ENCODE results near the gene CCDC88C. TPM values are rescaled to one million over a fixed set of nuclear protein-coding genes. Genes with fewer than 3 reads are reported as not detected.
A peak's percentile ranks its signal among the peaks of the same experiment; 100 is the strongest.

Gene CCDC88C
- total RNA-seq, 1 experiment from 2014 or later = 33.2 TPM

GRCh38 chr14:91350813-91351511 is 66.7 kb downstream of the CCDC88C start:
- Mint-ChIP-seq H3K27me3 (ENCODE audit: unreplicated experiment) (no peaks in the 10 kb centered on the region), H3K27ac (ENCODE audit: unreplicated experiment) (peak overlapping the region; percentile 88), H3K36me3 (ENCODE audit: insufficient read depth, unreplicated experiment) (peaks cover 19% of the 10 kb centered on the region), H3K4me1 (ENCODE audit: low read depth, unreplicated experiment) (peaks cover 58% of the 10 kb centered on the region), H3K9me3 (ENCODE audit: low read depth, unreplicated experiment) (no peaks in the 10 kb centered on the region), H3K4me3 (ENCODE audit: low read depth, unreplicated experiment) (peak overlapping the region; percentile 84)
- BruUV-seq (replicated peaks) = no TSS peak
- CTCF ChIA-PET = interaction anchor here (0.6 to 1.1 kb wide), 2 partner anchors 65 to 1395 kb away, joined by 4 to 5 read pairs; no protein-coding TSS in a partner anchor
- no peak for DNase-seq
- no peak for TF ChIP-seq CTCF (IDR thresholded peaks at IDR 0.05; ENCODE audit: unreplicated experiment)
- intact Hi-C loops (cut with micrococcal nuclease; ENCODE audit: unreplicated experiment) = no loop called here

DNA sequence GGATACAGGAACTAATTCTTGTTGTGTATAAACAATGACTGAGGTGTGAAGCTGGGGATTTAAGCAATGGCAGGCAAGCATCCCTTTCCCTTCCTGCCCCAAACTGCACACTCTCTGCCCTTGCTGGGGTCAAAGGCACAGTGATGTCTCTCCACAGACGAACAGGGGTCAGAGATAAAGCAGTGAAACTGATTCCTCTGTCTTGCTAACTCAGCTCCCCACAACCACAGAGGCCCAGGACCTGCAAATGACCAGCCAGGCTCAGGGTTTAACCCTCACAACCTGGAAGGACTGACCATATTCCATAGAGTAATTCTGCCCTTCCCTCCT is 67.2 kb downstream of the CCDC88C start:
- H3K36me3 Mint-ChIP-seq (ENCODE audit: insufficient read depth, unreplicated experiment) = peaks cover 19% of the 10 kb centered on the region
- CTCF ChIA-PET = interaction anchor here (0.6 to 0.7 kb wide), 2 partner anchors 104 to 1394 kb away, joined by 4 read pairs; no protein-coding TSS in a partner anchor

DNA sequence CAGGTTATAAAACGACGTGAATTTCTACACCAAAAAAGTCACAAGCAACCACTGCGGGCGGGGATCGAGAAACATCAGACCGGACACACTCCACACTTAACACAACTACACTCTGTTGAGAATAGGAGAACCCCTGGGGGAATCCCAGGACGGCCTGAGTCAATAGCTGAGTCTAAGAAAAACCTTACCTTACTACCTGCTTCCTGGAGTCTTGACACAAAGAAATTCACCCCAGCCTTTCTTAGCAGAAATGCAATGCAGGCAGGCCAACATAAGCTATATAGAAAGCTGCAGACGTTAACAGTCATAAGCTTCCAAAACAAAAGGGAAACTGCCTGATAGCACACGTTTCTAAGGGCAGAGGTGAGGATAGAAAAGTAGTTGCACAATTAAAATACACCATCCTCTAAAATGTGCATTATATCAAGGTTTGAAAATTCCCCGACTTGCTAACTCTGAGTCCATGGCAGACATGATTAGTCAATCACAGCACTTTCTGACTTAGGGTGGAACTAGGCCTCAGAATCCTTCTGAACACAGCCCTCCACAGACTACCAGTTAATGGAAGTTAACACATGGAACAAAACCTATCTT is 68.0 kb downstream of the CCDC88C start:
- intact Hi-C loops (cut with micrococcal nuclease; ENCODE audit: unreplicated experiment) = no loop called here
- no TSS peak for BruUV-seq (replicated peaks)
- peaks cover 61% of the 10 kb centered on the region for H3K4me1 Mint-ChIP-seq (ENCODE audit: low read depth, unreplicated experiment)
- no peaks in the 10 kb centered on the region for H3K9me3 Mint-ChIP-seq (ENCODE audit: low read depth, unreplicated experiment)
- no peaks in the 10 kb centered on the region for H3K27me3 Mint-ChIP-seq (ENCODE audit: unreplicated experiment)
- H3K4me3 Mint-ChIP-seq (ENCODE audit: low read depth, unreplicated experiment) = no peak overlapping the region
- peak overlapping the region; percentile 40 for H3K27ac Mint-ChIP-seq (ENCODE audit: unreplicated experiment)
- peaks cover 15% of the 10 kb centered on the region for H3K36me3 Mint-ChIP-seq (ENCODE audit: insufficient read depth, unreplicated experiment)
- CTCF ChIA-PET = interaction anchor here (1.0 to 1.2 kb wide), 2 partner anchors 26 to 69 kb away, joined by 3 to 4 read pairs; no protein-coding TSS in a partner anchor
- no peak for TF ChIP-seq CTCF (IDR thresholded peaks at IDR 0.05; ENCODE audit: unreplicated experiment)
- DNase-seq = peak; percentile 58

More for the DNA sequence above, 67.2 kb downstream of the CCDC88C start:
- Mint-ChIP-seq H3K27me3 (ENCODE audit: unreplicated experiment) (no peaks in the 10 kb centered on the region), H3K27ac (ENCODE audit: unreplicated experiment) (peak overlapping the region; percentile 88), H3K9me3 (ENCODE audit: low read depth, unreplicated experiment) (no peaks in the 10 kb centered on the region), H3K4me3 (ENCODE audit: low read depth, unreplicated experiment) (peak overlapping the region; percentile 84), H3K4me1 (ENCODE audit: low read depth, unreplicated experiment) (peaks cover 61% of the 10 kb centered on the region)
- DNase-seq = no peak
- intact Hi-C loops (cut with micrococcal nuclease; ENCODE audit: unreplicated experiment) = no loop called here
- no peak for TF ChIP-seq CTCF (IDR thresholded peaks at IDR 0.05; ENCODE audit: unreplicated experiment)
- BruUV-seq (replicated peaks) = no TSS peak

DNA sequence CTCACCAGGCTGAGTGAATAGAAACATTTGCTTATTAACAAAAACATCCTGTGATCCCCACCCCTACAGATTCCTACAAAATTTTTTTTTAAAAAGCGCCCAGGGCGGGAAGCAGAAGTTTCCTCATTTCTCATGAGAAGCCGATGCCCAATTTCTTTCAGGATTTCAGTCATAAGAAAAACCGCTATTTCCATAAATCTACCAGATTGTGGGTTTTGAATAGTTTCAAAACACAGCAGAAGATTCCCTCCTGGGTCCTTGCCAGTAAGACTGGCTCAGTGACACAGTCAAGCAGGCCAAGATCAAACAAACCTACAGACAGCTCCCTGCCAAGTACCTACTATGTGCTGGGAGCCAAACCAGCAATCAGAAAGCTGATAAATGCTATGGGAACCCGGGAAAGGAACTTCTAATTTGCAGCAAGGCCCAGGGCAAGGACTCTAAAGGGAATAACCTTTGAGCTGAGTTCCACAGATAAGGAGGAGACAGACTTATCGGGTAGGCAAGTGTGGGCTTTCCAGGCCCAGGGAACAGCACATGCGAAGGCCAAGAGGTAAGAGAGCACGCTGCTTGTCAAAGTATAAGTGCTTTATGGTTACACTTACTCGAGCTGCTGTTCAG is 68.7 kb downstream of the CCDC88C start:
- Mint-ChIP-seq H3K9me3 (ENCODE audit: low read depth, unreplicated experiment) (no peaks in the 10 kb centered on the region), H3K36me3 (ENCODE audit: insufficient read depth, unreplicated experiment) (peaks cover 15% of the 10 kb centered on the region), H3K27ac (ENCODE audit: unreplicated experiment) (peak overlapping the region; percentile 40), H3K27me3 (ENCODE audit: unreplicated experiment) (no peaks in the 10 kb centered on the region), H3K4me1 (ENCODE audit: low read depth, unreplicated experiment) (peaks cover 61% of the 10 kb centered on the region), H3K4me3 (ENCODE audit: low read depth, unreplicated experiment) (no peak overlapping the region)
- BruUV-seq (replicated peaks) = no TSS peak
- no peak for TF ChIP-seq CTCF (IDR thresholded peaks at IDR 0.05; ENCODE audit: unreplicated experiment)
- CTCF ChIA-PET = interaction anchor here (0.6 to 1.2 kb wide), 3 partner anchors 12 to 69 kb away, joined by 3 to 8 read pairs (median 4); no protein-coding TSS in a partner anchor
- intact Hi-C loops (cut with micrococcal nuclease; ENCODE audit: unreplicated experiment) = no loop called here
- DNase-seq = no peak

Measured in Calu3 (cell line).